Colonic mucosa (tissue), 4 donors: ENCODE results near the gene COPG2. TPM values are rescaled to one million over a fixed set of nuclear protein-coding genes. Genes with fewer than 3 reads are reported as not detected.

ENCODE experiments used
- DNase-seq: peaks from one replicate; pipeline ENCODE4 v3.0.0-alpha.2; 2020
- H3K27ac ChIP-seq: fragments of 200-600 bp; one replicate; pipeline ENCODE4 v1.8.0; 2021
- H3K27me3 ChIP-seq: fragments of 200-600 bp; one replicate; pipeline ENCODE4 v1.8.0; 2021
- H3K36me3 ChIP-seq: fragments of 200-600 bp; one replicate; pipeline ENCODE4 v1.8.0; 2021
- H3K4me1 ChIP-seq: fragments of 200-600 bp; one replicate; pipeline ENCODE4 v1.8.0; 2021; ENCODE audit warnings: mild to moderate bottlenecking
- H3K4me3 ChIP-seq: fragments of 200-600 bp; one replicate; pipeline ENCODE4 v1.8.0; 2021
- H3K9ac ChIP-seq, 2 donors: one replicate each; pipeline ENCODE4 v1.7.0; 2013; ENCODE audit warnings: control low read depth in 2 of 2, low read depth in 2 of 2, low read length in 2 of 2
- H3K9me3 ChIP-seq: fragments of 200-600 bp; one replicate; pipeline ENCODE4 v1.8.0; 2021
- intact Hi-C: fragments of 100-400 bp; cut with DNase I; formaldehyde crosslinking; loops from one replicate; pipeline ENCODE4 v1.14.1; 2022
- total RNA-seq, 2 donors: library from RNA; stranded (reverse); fragmentation: NEBNext Ultra II Directional in 1 of 2; extraction: Animal tissue kit (Norgen Biotek cat#: 25700) in 1 of 2; gene quantifications; one replicate each; pipeline ENCODE4 v1.2.1, GENCODE V29; 2021
- TF ChIP-seq, protein P1 (sequence below): fragments of 200-600 bp; IDR thresholded peaks from one replicate; pipeline ENCODE4 v1.8.0; 2022; ENCODE audit warnings: antibody characterized with exemption, mild to moderate bottlenecking
- donor health status: healthy.
- donor health status: DM: no; HTN: no; CAD: no.
- donor health status: DM: no; HTN: no; CAD: no.

Gene COPG2
- total RNA-seq, 2 donors from 2014 or later: 19.1 to 24.2 TPM

- TF ChIP-seq, protein P1, sequence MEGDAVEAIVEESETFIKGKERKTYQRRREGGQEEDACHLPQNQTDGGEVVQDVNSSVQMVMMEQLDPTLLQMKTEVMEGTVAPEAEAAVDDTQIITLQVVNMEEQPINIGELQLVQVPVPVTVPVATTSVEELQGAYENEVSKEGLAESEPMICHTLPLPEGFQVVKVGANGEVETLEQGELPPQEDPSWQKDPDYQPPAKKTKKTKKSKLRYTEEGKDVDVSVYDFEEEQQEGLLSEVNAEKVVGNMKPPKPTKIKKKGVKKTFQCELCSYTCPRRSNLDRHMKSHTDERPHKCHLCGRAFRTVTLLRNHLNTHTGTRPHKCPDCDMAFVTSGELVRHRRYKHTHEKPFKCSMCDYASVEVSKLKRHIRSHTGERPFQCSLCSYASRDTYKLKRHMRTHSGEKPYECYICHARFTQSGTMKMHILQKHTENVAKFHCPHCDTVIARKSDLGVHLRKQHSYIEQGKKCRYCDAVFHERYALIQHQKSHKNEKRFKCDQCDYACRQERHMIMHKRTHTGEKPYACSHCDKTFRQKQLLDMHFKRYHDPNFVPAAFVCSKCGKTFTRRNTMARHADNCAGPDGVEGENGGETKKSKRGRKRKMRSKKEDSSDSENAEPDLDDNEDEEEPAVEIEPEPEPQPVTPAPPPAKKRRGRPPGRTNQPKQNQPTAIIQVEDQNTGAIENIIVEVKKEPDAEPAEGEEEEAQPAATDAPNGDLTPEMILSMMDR: no peak
- Histone ChIP-seq H3K27ac (peak overlapping the region; percentile 78), H3K36me3 (no peaks in the 10 kb centered on the region), H3K4me1 (peaks cover 6% of the 10 kb centered on the region), H3K27me3 (no peaks in the 10 kb centered on the region), H3K4me3 (peak overlapping the region; percentile 77), H3K9ac (peak overlapping the region; percentile 66 to 70), H3K9me3 (no peaks in the 10 kb centered on the region)
- no peak for DNase-seq
- intact Hi-C loops: no loop called here
Measured at GRCh38 chr7:130669085-130669700, 645 bp upstream of the COPG2 start.

GRCh38 chr7:130667593-130668257 lies 823 bp downstream of the COPG2 start:
- Histone ChIP-seq H3K27me3 (no peaks in the 10 kb centered on the region), H3K4me1 (peaks cover 6% of the 10 kb centered on the region), H3K9me3 (no peaks in the 10 kb centered on the region), H3K27ac (no peak overlapping the region), H3K36me3 (no peaks in the 10 kb centered on the region), H3K4me3 (peak overlapping the region; percentile 77), H3K9ac (peak overlapping the region; percentile 70 to 78)
- TF ChIP-seq, protein P1: no peak
- intact Hi-C loops: no loop called here
- no peak for DNase-seq

GRCh38 chr7:130662426-130662825 lies 6.1 kb downstream of the COPG2 start:
- no peaks in the 10 kb centered on the region for H3K27me3 ChIP-seq
- H3K27ac ChIP-seq: no peak overlapping the region
- H3K9me3 ChIP-seq: no peaks in the 10 kb centered on the region
- H3K4me3 ChIP-seq: no peak overlapping the region
- intact Hi-C loops: no loop called here
- TF ChIP-seq, protein P1: no peak
- no peak overlapping the region for H3K9ac ChIP-seq
- no peaks in the 10 kb centered on the region for H3K36me3 ChIP-seq
- H3K4me1 ChIP-seq: no peaks in the 10 kb centered on the region
- no peak for DNase-seq

GRCh38 chr7:130655286-130655685 lies 13.3 kb downstream of the COPG2 start:
- H3K9me3 ChIP-seq: no peaks in the 10 kb centered on the region
- H3K9ac ChIP-seq: no peak overlapping the region
- intact Hi-C loops: no loop called here
- TF ChIP-seq, protein P1: no peak
- no peak overlapping the region for H3K27ac ChIP-seq
- no peaks in the 10 kb centered on the region for H3K36me3 ChIP-seq
- no peaks in the 10 kb centered on the region for H3K4me1 ChIP-seq
- no peaks in the 10 kb centered on the region for H3K27me3 ChIP-seq
- DNase-seq: no peak
- H3K4me3 ChIP-seq: no peak overlapping the region

GRCh38 chr7:130654850-130655249 lies 13.7 kb downstream of the COPG2 start:
- no peaks in the 10 kb centered on the region for H3K27me3 ChIP-seq
- H3K9ac ChIP-seq: no peak overlapping the region
- no peak overlapping the region for H3K27ac ChIP-seq
- TF ChIP-seq, protein P1: no peak
- no peak overlapping the region for H3K4me3 ChIP-seq
- intact Hi-C loops: no loop called here
- no peaks in the 10 kb centered on the region for H3K4me1 ChIP-seq
- H3K9me3 ChIP-seq: no peaks in the 10 kb centered on the region
- no peak for DNase-seq
- no peaks in the 10 kb centered on the region for H3K36me3 ChIP-seq
